K562 (cell line): ENCODE results near the gene POLN. TPM values are rescaled to one million over a fixed set of nuclear protein-coding genes. Genes with fewer than 3 reads are reported as not detected.

Source experiments
- ATAC-seq: fragments of 200-7000 bp; cut with Tn5 transposase; 3 replicates; pipeline ENCODE4 v1.9.1; 2020; ENCODE audit warnings: moderate library complexity
- BruUV-seq: library from RNA; stranded (reverse); fragments of 400-500 nt; replicated peaks from 2 replicates; lab custom pipeline; 2021; lab: Mats Ljungman, UMichigan
- CTCF ChIA-PET: fragments of 300-600 bp; formaldehyde crosslinking; extraction: SDS; loops from one replicate; lab custom pipeline; 2021; ENCODE audit warnings: low intra/inter-chr PET ratio; lab: Yijun Ruan, JAX
- POLR2A ChIA-PET: fragments of 300-600, 350-650 bp; sonication (Branson Sonifier 250); formaldehyde crosslinking; extraction: SDS; loops from one replicate; lab custom pipeline; 2021; ENCODE audit warnings: antibody characterized with exemption, inconsistent platforms; lab: Yijun Ruan, JAX
- DNase-seq, 4 experiments: peaks; one replicate each; pipeline versions ENCODE4 v3.0.0 to v3.0.0-alpha.2; 2011 to 2018; ENCODE audit warnings: low spot score in 3 of 4, mixed read lengths in 3 of 4; ENCODE audit errors: extremely low read depth in 1 of 4
- FAIRE-seq: peaks from 2 replicates; lab custom pipeline; 2011; peaks lifted over from hg19 to GRCh38; lab: Jason Lieb, UNC
- H2AFZ ChIP-seq: 2 replicates; pipeline ENCODE4 v1.6.0; 2011; ENCODE audit warnings: low read depth, low read length, control low read depth, inconsistent platforms
- H3K27ac ChIP-seq: fragments of 200-600 bp; 3 replicates; pipeline ENCODE4 v1.8.0; 2011; ENCODE audit warnings: low read depth, mild to moderate bottlenecking, control low read depth, inconsistent platforms, low read length, moderate library complexity, mixed read lengths; ENCODE audit errors: extremely low read depth
- H3K27me3 ChIP-seq, 2 experiments: fragments of 300-600 bp in 1 of 2; 2 replicates in 1 of 2; 3 replicates in 1 of 2; pipeline versions ENCODE4 v1.6.0 to v1.8.0; 2011; ENCODE audit warnings: inconsistent platforms in 2 of 2, low read length in 2 of 2, mild to moderate bottlenecking in 1 of 2, mixed read lengths in 1 of 2, moderate library complexity in 1 of 2; ENCODE audit not compliant: control insufficient read depth in 2 of 2, insufficient read depth in 2 of 2
- H3K36me3 ChIP-seq: fragments of 300-600 bp; 3 replicates; pipeline ENCODE4 v1.8.0; 2011; ENCODE audit warnings: mild to moderate bottlenecking, low read length, inconsistent platforms; ENCODE audit not compliant: control insufficient read depth, insufficient read depth
- H3K4me1 ChIP-seq, 2 experiments: fragments of 200-600 bp in 1 of 2; replicated peaks in 1 of 2; 2 replicates in 1 of 2; 3 replicates in 1 of 2; pipeline versions ENCODE4 v1.5.1 to v1.8.0; 2011; ENCODE audit warnings: inconsistent platforms in 2 of 2, low read length in 2 of 2, mild to moderate bottlenecking in 1 of 2, mixed read lengths in 1 of 2, moderate library complexity in 1 of 2; ENCODE audit not compliant: control insufficient read depth in 2 of 2, insufficient read depth in 2 of 2
- H3K4me2 ChIP-seq: 2 replicates; pipeline ENCODE4 v1.6.1; 2011; ENCODE audit warnings: low read length, control low read depth, inconsistent platforms, mixed read lengths; ENCODE audit not compliant: insufficient read depth
- H3K4me3 ChIP-seq: fragments of 200-600 bp; sonication (generic), shearing (Covaris generic); 2 replicates; pipeline ENCODE4 v1.5.1; 2016; ENCODE audit warnings: control low read depth, inconsistent platforms
- H3K79me2 ChIP-seq: fragments of 200-600 bp; 3 replicates; pipeline ENCODE4 v1.8.0; 2011; ENCODE audit warnings: low read length, inconsistent platforms; ENCODE audit not compliant: control insufficient read depth, insufficient read depth
- H3K9ac ChIP-seq, 2 experiments: 2 replicates each; pipeline versions ENCODE4 v1.6.0 to v1.6.1; 2011; ENCODE audit warnings: low read depth in 2 of 2, low read length in 2 of 2, control low read depth in 1 of 2, inconsistent platforms in 1 of 2, mild to moderate bottlenecking in 1 of 2, mixed read lengths in 1 of 2; ENCODE audit not compliant: insufficient read depth in 1 of 2
- H3K9me1 ChIP-seq: one replicate; pipeline ENCODE4 v1.6.0; 2011; ENCODE audit warnings: inconsistent platforms, mild to moderate bottlenecking, low read length, moderate library complexity; ENCODE audit not compliant: control insufficient read depth, insufficient read depth
- H3K9me3 ChIP-seq: replicated peaks from 2 replicates; pipeline ENCODE4 v1.5.1; 2011; ENCODE audit warnings: low read depth, low read length, inconsistent platforms; ENCODE audit not compliant: control insufficient read depth, insufficient read depth
- H4K20me1 ChIP-seq: replicated peaks from 2 replicates; pipeline ENCODE4 v1.6.1; 2011; ENCODE audit warnings: low read length, inconsistent platforms, mixed read lengths; ENCODE audit not compliant: control insufficient read depth, insufficient read depth
- AFF1 ChIP-seq, 2 experiments: fragments of 450-650 bp; IDR thresholded peaks; 2 replicates each; pipeline ENCODE4 v1.6.1; 2018; ENCODE audit warnings: mild to moderate bottlenecking in 2 of 2, low read depth in 1 of 2; ENCODE audit not compliant: partially characterized antibody in 2 of 2
- CHCHD3 ChIP-seq: fragments of 250-450 bp; sonication (Bioruptor Pico); IDR thresholded peaks from 2 replicates; pipeline ENCODE4 v2.1.2; 2022; ENCODE audit warnings: mild to moderate bottlenecking
- KLF13 ChIP-seq: fragments of 450-650 bp; IDR thresholded peaks from 2 replicates; pipeline ENCODE4 v1.6.1; 2016; ENCODE audit warnings: missing genetic modification characterization, low read depth, mild to moderate bottlenecking, missing compliant biosample characterization, moderate library complexity, borderline replicate concordance
- PHB ChIP-seq: fragments of 250-450 bp; sonication (Bioruptor Pico); IDR thresholded peaks from 2 replicates; pipeline ENCODE4 v1.5.0; 2021
- STAT5A ChIP-seq: IDR thresholded peaks from 2 replicates; pipeline ENCODE4 v1.6.1; 2012; ENCODE audit warnings: low read length, inconsistent platforms, borderline replicate concordance
- TCF15 ChIP-seq: fragments of 250-450 bp; sonication (Bioruptor Pico); IDR thresholded peaks from 2 replicates; pipeline ENCODE4 v1.8.0; 2022; ENCODE audit warnings: moderate library complexity, mild to moderate bottlenecking, inconsistent platforms
- ZC3H8 ChIP-seq: fragments of 450-650 bp; IDR thresholded peaks from 2 replicates; pipeline ENCODE4 v1.6.1; 2017
- ZNF79 ChIP-seq: fragments of 250-450 bp; sonication (Bioruptor Pico); IDR thresholded peaks from 2 replicates; pipeline ENCODE4 v1.4.0; 2020; ENCODE audit warnings: low read depth, mild to moderate bottlenecking, moderate library complexity
- in situ Hi-C: fragments of 300-500 bp; cut with MboI; formaldehyde crosslinking; loops from 4 replicates; pipeline ENCODE4 v1.15.0; 2018; ENCODE audit warnings: inconsistent platforms, mixed read lengths
- intact Hi-C: fragments of 100-400 bp; cut with micrococcal nuclease; formaldehyde crosslinking; loops from 2 replicates; pipeline ENCODE4 v1.14.2; 2022
- polyA plus RNA-seq, 8 experiments: library from polyadenylated mRNA; depleted of rRNA in 4 of 8; stranded (reverse) in 5 of 8; unstranded in 3 of 8; fragments of >200 nt; fragmentation: Nextera tagmentation in 2 of 8; fragmentation: Illumina TruSeq in 1 of 8; extraction: Ambion mirVana in 2 of 8; extraction: Trizol in 1 of 8; gene quantifications; 2 replicates each; pipeline versions ENCODE4 v1.2.1 to v1.2.3, GENCODE V29; 2011 to 2014; ENCODE audit warnings: inconsistent platforms in 1 of 8, missing spikeins in 1 of 8
- total RNA-seq, 7 experiments: library from RNA; depleted of rRNA in 6 of 7; stranded (reverse); fragments of >200 nt in 6 of 7; fragmentation: Illumina TruSeq in 2 of 7; extraction: Trizol in 2 of 7; gene quantifications; 2 replicates each; pipeline versions ENCODE4 v1.2.1 to v1.2.3, GENCODE V29; 2011 to 2021; ENCODE audit warnings: low replicate concordance in 1 of 7

Gene POLN
- total and polyA plus RNA-seq, 9 of the 15 experiments (the other 6 are each of a cell fraction or from before 2014, with no cell fraction given) = 0.08 to 0.91 (median 0.32) TPM

- Histone ChIP-seq H3K27ac (no peak overlapping the region), H3K27me3 (peaks cover 36 to 64% of the 10 kb centered on the region in 2 experiments; a peak in 4 of 5 replicates), H3K79me2 (no peaks in the 10 kb centered on the region), H3K4me2 (no peak overlapping the region), H3K4me3 (no peak overlapping the region), H3K36me3 (no peaks in the 10 kb centered on the region), H4K20me1 (no peaks in the 10 kb centered on the region), H3K4me1 (peaks cover 0 to 7% of the 10 kb centered on the region in 2 experiments; a peak in 1 of 5 replicates), H2AFZ (no peak overlapping the region), H3K9ac (no peak overlapping the region), H3K9me3 (no peaks in the 10 kb centered on the region), H3K9me1 (no peaks in the 10 kb centered on the region)
- intact Hi-C loops (no loop called here), in situ Hi-C loops (no loop called here)
- CTCF ChIA-PET = no interaction called here
- POLR2A ChIA-PET = interaction anchor here (0.8 kb wide), 1 partner anchor 17 kb away, joined by 4 read pairs; no protein-coding TSS in a partner anchor
- no peak for ATAC-seq
- FAIRE-seq = no peak
- TF ChIP-seq CHCHD3 (CRISPR knock-in tag) (no peak), KLF13 (tag) (no peak), AFF1 (IDR thresholded peaks at IDR 0.05; ENCODE audit: low read depth in 1 of 2, partially characterized antibody in 2 of 2) (no peak), ZNF79 (CRISPR knock-in tag) (no peak), ZC3H8 (no peak), TCF15 (CRISPR knock-in tag) (no peak), STAT5A (no peak), PHB (CRISPR knock-in tag) (no peak)
- DNase-seq = no peak
- BruUV-seq = no TSS peak
Observed at GRCh38 chr4:2087170-2087569, 154.8 kb downstream of the POLN start.
